22Rv1 (cell line): Measurements from ENCODE around the gene NBPF4.
"Not testable (repeated sequence)": the region's sequence is repeated elsewhere in the genome, so short reads cannot be mapped to it uniquely, and the experiment has no call there.

Experiments
- H3K27ac ChIP-seq: fragments of 450-650 bp; 2 replicates; pipeline ENCODE4 v1.5.1; 2017

Gene NBPF4

GRCh38 chr1:108243976-108244375 lies at the start of gene NBPF4:
Gene NBPF4 (minus strand): TSS chr1:108244076. CDS start chr1:108243761, 315 bp downstream.
- not testable (repeated sequence) for H3K27ac ChIP-seq

- H3K27ac ChIP-seq: not testable (repeated sequence)
Observed at GRCh38 chr1:108282528-108283257, 38.8 kb upstream of the NBPF4 start.

GRCh38 chr1:108272485-108273327 lies 28.8 kb upstream of the NBPF4 start:
- H3K27ac ChIP-seq: not testable (repeated sequence)

GRCh38 chr1:108267097-108267496 lies 23.2 kb upstream of the NBPF4 start:
- H3K27ac ChIP-seq: not testable (repeated sequence)

- not testable (repeated sequence) for H3K27ac ChIP-seq
Observed at GRCh38 chr1:108261967-108262366, 18.1 kb upstream of the NBPF4 start.

- not testable (repeated sequence) for H3K27ac ChIP-seq
Observed at GRCh38 chr1:108261519-108261918, 17.6 kb upstream of the NBPF4 start.

GRCh38 chr1:108260578-108261259 lies 16.8 kb upstream of the NBPF4 start:
- not testable (repeated sequence) for H3K27ac ChIP-seq

GRCh38 chr1:108255426-108255825 lies 11.6 kb upstream of the NBPF4 start:
- H3K27ac ChIP-seq: not testable (repeated sequence)

GRCh38 chr1:108239426-108239825 lies 4.5 kb downstream of the NBPF4 start:
- H3K27ac ChIP-seq: not testable (repeated sequence)

- H3K27ac ChIP-seq: not testable (repeated sequence)
Observed at GRCh38 chr1:108235308-108235707, 8.6 kb downstream of the NBPF4 start.

GRCh38 chr1:108232183-108232582 lies 11.7 kb downstream of the NBPF4 start:
- H3K27ac ChIP-seq: not testable (repeated sequence)

GRCh38 chr1:108229976-108230375 lies 13.9 kb downstream of the NBPF4 start:
- not testable (repeated sequence) for H3K27ac ChIP-seq

GRCh38 chr1:108227772-108228171 lies 16.1 kb downstream of the NBPF4 start:
- not testable (repeated sequence) for H3K27ac ChIP-seq

GRCh38 chr1:108226855-108227254 lies 17.0 kb downstream of the NBPF4 start:
- not testable (repeated sequence) for H3K27ac ChIP-seq

- H3K27ac ChIP-seq: not testable (repeated sequence)
Observed at GRCh38 chr1:108223226-108223625, 20.6 kb downstream of the NBPF4 start.

GRCh38 chr1:108217515-108218174 lies 26.2 kb downstream of the NBPF4 start:
- not testable (repeated sequence) for H3K27ac ChIP-seq

GRCh38 chr1:108217007-108217406 lies 26.9 kb downstream of the NBPF4 start:
- not testable (repeated sequence) for H3K27ac ChIP-seq

- H3K27ac ChIP-seq: not testable (repeated sequence)
Observed at GRCh38 chr1:108216028-108216890, 27.6 kb downstream of the NBPF4 start.
